HepG2 (cell line): Measurements from ENCODE around the gene NYAP1. TPM values are rescaled to one million over a fixed set of nuclear protein-coding genes. Genes with fewer than 3 reads are reported as not detected.

ENCODE experiments used
- ARHGAP35 ChIP-seq: sonication (generic); formaldehyde crosslinking; IDR thresholded peaks from 2 replicates; pipeline ENCODE4 v1.9.0; 2022; ENCODE audit warnings: mild to moderate bottlenecking, inconsistent platforms, moderate library complexity, missing genetic modification reagents, borderline replicate concordance
- CREB1 ChIP-seq, 2 experiments: fragments of 450-650 bp in 1 of 2; IDR thresholded peaks; 2 replicates each; pipeline ENCODE4 v1.6.1; 2016 to 2017; ENCODE audit warnings: control low read depth in 1 of 2, mild to moderate bottlenecking in 1 of 2, missing compliant biosample characterization in 1 of 2, missing genetic modification characterization in 1 of 2
- HIC2 ChIP-seq: sonication (generic); formaldehyde crosslinking; IDR thresholded peaks from 2 replicates; pipeline ENCODE4 v1.9.0; 2022; ENCODE audit warnings: low read depth, missing genetic modification reagents
- HIVEP1 ChIP-seq: sonication (generic); formaldehyde crosslinking; IDR thresholded peaks from 2 replicates; pipeline ENCODE4 v1.4.0; 2020; ENCODE audit warnings: mild to moderate bottlenecking, missing genetic modification reagents
- NKX3-1 ChIP-seq: sonication (generic); formaldehyde crosslinking; IDR thresholded peaks from 2 replicates; pipeline ENCODE4 v1.5.0; 2020; ENCODE audit warnings: missing genetic modification reagents
- PAX8 ChIP-seq: sonication (generic); formaldehyde crosslinking; IDR thresholded peaks from 2 replicates; pipeline ENCODE4 v1.8.0; 2022; ENCODE audit warnings: mild to moderate bottlenecking, missing genetic modification reagents, borderline replicate concordance
- PBX2 ChIP-seq: IDR thresholded peaks from 2 replicates; pipeline ENCODE4 v1.6.1; 2016; ENCODE audit warnings: control low read depth
- RBM22 ChIP-seq: fragments of 200-400 bp; formaldehyde crosslinking; optimal IDR thresholded peaks from 2 replicates; pipeline ENCODE3; 2017; ENCODE audit warnings: mild to moderate bottlenecking, low read length, moderate library complexity
- TBP ChIP-seq: sonication (generic); formaldehyde crosslinking; IDR thresholded peaks from 2 replicates; pipeline ENCODE4 v1.5.0; 2020; ENCODE audit warnings: missing genetic modification reagents
- TRIM22 ChIP-seq: fragments of 450-650 bp; IDR thresholded peaks from 2 replicates; pipeline ENCODE4 v1.6.1; 2017
- ZBTB4 ChIP-seq: sonication (generic); formaldehyde crosslinking; IDR thresholded peaks from 2 replicates; pipeline ENCODE4 v1.4.0; 2020; ENCODE audit warnings: missing genetic modification reagents, mild to moderate bottlenecking, borderline replicate concordance
- ZFP36L2 ChIP-seq: sonication (generic); formaldehyde crosslinking; IDR thresholded peaks from 2 replicates; pipeline ENCODE4 v1.4.0; 2020; ENCODE audit warnings: missing genetic modification reagents
- ZNF451 ChIP-seq: sonication (generic); formaldehyde crosslinking; IDR thresholded peaks from 2 replicates; pipeline ENCODE4 v1.5.0; 2020; ENCODE audit warnings: mild to moderate bottlenecking, missing genetic modification reagents
- ZNF512B ChIP-seq: sonication (generic); formaldehyde crosslinking; IDR thresholded peaks from 2 replicates; pipeline ENCODE4 v1.5.1; 2020; ENCODE audit warnings: missing genetic modification reagents, mild to moderate bottlenecking, borderline replicate concordance
- ZNF563 ChIP-seq: sonication (generic); formaldehyde crosslinking; IDR thresholded peaks from 2 replicates; pipeline ENCODE4 v1.8.0; 2022; ENCODE audit warnings: mild to moderate bottlenecking, moderate library complexity, missing genetic modification reagents
- ZNF83 ChIP-seq: sonication (generic); formaldehyde crosslinking; IDR thresholded peaks from 2 replicates; pipeline ENCODE4 v1.4.0; 2020; ENCODE audit warnings: missing genetic modification reagents, mild to moderate bottlenecking, borderline replicate concordance
- ZNF839 ChIP-seq: sonication (generic); formaldehyde crosslinking; IDR thresholded peaks from 2 replicates; pipeline ENCODE4 v1.4.0; 2020; ENCODE audit warnings: missing genetic modification reagents, mild to moderate bottlenecking, borderline replicate concordance
- polyA plus RNA-seq, 8 experiments: library from polyadenylated mRNA; depleted of rRNA in 3 of 8; stranded (reverse) in 7 of 8; unstranded in 1 of 8; fragments of >200 nt; fragmentation: Illumina TruSeq in 4 of 8; extraction: Trizol in 4 of 8; gene quantifications; 2 replicates each; pipeline versions ENCODE4 v1.2.1 to v1.2.3, GENCODE V29; 2011 to 2016; ENCODE audit warnings: low read depth in 4 of 8, missing spikeins in 1 of 8, mixed read lengths in 1 of 8; ENCODE audit not compliant: insufficient read depth in 1 of 8
- total RNA-seq, 5 experiments: library from RNA; depleted of rRNA; stranded (reverse); fragments of >200 nt; fragmentation: Illumina TruSeq; extraction: Trizol; gene quantifications; 2 replicates each; pipeline ENCODE4 v1.2.3, GENCODE V29; 2016; ENCODE audit warnings: low read depth in 1 of 5

The NYAP1 gene
- total and polyA plus RNA-seq, 2 of the 13 experiments (the other 11 are each of a cell fraction or from before 2014, with no cell fraction given) = 0.15 to 0.46 TPM

- no peak for TF ChIP-seq ZNF512B (CRISPR knock-in tag)
- TF ChIP-seq NKX3-1 (CRISPR knock-in tag) = no peak
- TF ChIP-seq RBM22 = no peak
- no peak for TF ChIP-seq TBP (CRISPR knock-in tag)
- no peak for TF ChIP-seq ZNF839 (CRISPR knock-in tag)
- no peak for TF ChIP-seq PAX8 (CRISPR knock-in tag)
- no peak for TF ChIP-seq HIC2 (CRISPR knock-in tag)
- TF ChIP-seq ZFP36L2 (CRISPR knock-in tag) = no peak
- TF ChIP-seq TRIM22 = no peak
- TF ChIP-seq ARHGAP35 = peak; percentile 65
- no peak; the same call in 1 of the 2 replicates for TF ChIP-seq ZNF451 (CRISPR knock-in tag)
- TF ChIP-seq PBX2 (CRISPR knock-in tag) = no peak
- peak; percentile 35; the same call in 1 of the 2 replicates for TF ChIP-seq ZNF83 (CRISPR knock-in tag)
- peak; percentile 93 for TF ChIP-seq CREB1 (IDR thresholded peaks at IDR 0.05)
- no peak for TF ChIP-seq CREB1 (CRISPR knock-in tag; IDR thresholded peaks at IDR 0.05)
- peak; percentile 48; the same call in 1 of the 2 replicates for TF ChIP-seq ZNF563
- TF ChIP-seq HIVEP1 = peak; percentile 76; the same call in 1 of the 2 replicates
- no peak for TF ChIP-seq ZBTB4 (CRISPR knock-in tag)
Measured at GRCh38 chr7:100538654-100539435, 55.1 kb downstream of the NYAP1 start, which contains the start of gene AGFG2 (continued).
